ENCODE results near the gene FANCD2.
"Not testable (repeated sequence)": the region's sequence is repeated elsewhere in the genome, so short reads cannot be mapped to it uniquely, and the experiment has no call there.

The FANCD2 gene

DNA sequence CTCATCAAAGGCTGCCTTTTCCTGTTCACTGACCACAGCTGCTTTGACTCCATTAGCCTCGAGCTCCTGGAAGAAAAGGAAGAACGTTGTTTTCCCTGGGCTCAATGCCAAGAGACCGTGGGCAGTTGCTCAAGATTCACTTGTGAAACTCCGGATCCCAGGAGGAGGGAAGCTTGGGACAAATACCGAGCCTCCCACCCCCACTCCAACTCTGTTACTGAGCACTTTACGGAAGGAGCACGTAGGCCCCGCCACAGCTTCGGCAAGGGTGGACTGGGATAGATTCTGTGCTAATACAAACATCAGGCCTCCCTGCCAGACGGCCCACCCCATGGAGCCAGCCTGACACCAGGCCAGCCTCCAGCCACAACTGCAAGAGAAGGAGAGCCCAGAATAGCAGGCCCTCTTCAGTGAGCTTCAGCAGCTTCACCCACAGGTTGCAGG is 10.8 kb upstream of the FANCD2 start:
- DNase-seq (ENCODE audit: low read depth in 2 of 2) = no peak

DNA sequence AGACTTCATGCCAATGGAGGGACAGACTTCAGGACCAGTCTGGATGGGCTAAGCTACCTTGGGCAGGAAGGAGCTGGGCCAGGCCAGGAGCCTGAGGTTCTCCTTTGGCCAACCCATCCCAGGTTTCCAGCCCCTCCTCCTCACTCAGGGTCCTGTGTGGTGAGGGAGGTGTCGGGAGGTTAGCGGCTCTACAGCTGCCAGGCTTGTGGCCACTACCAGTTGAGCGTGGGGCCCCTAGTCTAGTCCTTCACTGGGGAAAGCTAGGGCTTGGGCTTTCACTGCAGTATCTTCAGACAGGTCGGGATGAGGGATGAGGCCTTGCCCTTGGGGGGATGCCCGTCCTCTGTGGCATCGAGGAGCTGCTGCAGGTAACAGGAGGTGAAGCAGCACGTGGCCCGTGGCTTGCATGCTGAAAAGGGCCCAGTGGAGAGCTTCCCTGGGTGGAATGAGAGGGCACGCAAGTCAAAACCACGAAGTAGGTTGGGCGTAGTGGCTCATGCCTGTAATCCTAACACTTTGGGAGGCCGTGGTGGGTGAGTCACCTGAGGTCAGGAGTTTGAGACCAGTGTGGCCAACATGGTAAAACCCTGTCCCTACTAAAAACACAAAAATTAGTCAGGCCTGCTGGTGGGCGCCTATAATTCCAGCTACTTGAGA is 8.5 kb upstream of the FANCD2 start:
- DNase-seq (ENCODE audit: low read depth in 2 of 2) = no peak

DNA sequence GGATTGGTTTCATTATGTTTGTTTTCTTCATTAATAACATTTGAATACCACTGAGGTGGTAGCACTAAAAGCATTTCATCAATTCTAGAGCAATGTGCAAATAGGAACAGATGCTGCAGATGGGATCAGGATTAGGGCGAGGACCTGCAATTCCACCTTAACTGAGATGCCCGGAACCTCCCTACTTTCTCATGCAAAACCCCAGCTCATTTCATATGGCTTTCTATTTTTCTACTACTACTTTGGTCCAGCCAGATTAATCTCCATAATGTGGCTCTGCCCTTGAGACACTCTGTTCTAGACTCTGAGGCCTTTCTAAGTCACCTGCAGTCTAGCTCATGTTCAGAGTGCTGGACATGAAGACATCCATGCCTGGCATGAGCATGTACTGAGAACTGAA is 7.4 kb upstream of the FANCD2 start:
- not testable (repeated sequence) for DNase-seq (ENCODE audit: low read depth in 2 of 2)

DNA sequence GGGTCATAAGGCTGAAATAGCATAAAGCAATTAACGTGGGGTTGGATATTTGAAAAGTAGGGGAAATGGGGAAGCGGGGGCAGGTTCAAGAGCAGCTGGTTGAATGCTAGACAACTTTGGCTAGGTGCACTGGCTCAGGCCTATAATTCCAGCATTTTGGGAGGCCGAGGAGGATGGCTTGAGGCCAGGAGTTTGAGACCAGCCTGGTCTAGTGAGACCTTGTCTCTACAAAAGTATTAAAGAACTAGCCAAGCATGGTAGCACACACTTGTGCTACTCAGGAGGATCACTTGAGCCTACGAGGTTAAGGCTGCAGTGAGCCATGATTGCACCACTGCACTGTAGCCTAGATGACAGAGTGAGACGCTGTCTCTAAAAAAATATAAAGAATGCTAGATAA is 6.9 kb upstream of the FANCD2 start:
- no peak for DNase-seq (ENCODE audit: low read depth in 2 of 2)

DNA sequence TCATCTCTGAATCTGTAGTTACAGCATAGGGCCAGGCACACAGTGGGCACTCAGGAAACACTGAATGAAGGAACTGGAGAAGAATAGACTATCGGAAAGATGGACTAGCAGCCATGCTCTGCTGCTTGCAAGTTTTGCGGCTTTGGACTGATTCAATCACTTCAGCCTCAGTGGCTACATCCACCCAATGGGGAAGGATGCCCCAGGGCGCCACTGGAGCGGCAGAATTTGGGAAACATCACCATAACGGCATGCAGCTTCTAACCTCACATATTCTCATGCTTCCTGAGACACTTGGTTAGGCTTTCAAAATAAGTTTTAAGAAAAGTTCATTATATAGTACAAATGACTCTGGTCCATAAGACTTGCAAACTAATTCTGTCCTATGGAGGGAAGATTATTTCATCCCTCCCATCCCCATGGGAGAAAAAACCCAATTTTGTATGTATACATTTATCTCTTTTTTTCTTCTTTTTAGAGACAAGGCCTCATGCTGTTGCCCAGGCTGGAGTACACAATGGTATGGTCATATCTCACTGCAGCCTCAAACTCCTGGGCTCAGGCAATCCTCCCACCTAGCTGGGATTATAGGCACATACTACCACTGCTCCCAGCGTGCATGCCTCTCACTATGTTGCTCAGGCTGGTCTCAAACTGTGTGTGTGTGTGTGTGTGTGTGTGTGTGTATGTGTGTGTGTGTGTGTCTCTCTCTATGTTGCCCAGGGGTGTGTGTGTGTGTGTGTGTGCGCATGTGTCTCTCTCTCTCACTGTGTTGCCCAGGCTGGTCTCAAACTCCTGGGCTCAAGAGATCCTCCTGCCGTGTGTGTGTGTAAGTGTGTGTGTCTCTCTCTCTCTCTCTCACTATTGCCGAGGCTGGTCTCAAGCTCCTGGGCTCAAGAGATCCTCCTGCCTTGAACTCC is 4.1 kb upstream of the FANCD2 start:
- no peak for DNase-seq (ENCODE audit: low read depth in 2 of 2)

DNA sequence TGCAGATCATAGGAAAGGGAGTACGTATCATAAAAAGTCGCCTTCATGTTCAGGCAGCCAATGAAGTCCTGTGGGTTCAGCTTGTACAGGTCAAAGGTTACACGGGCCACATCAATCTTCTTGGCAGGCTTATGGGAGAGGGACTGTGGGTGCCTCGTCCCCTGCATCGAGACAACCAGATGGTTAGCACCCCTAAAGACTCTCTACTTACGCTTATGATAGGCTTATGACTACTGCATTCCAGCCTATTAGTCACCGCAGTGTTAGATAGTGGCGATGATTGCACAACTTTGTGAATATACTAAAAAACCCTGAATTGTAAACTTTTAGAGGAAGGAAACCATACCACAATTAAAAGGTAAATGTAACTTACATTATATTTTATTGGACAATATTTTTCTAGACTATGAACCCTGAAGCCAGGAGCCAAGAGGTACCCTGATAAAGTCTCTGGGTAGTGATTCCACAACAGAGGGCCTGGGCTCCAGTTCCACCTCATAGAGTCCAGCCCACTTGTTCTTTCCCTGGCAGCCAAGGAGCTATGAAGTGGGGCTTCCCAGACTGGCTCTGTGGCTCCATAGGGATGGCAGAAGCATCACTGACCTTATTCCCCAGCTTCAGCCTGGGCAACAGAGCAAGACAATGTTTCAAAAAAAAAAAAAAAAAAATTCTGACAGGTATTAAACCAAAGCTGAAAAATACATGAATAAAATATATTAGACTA is 2.5 kb upstream of the FANCD2 start:
- DNase-seq (ENCODE audit: low read depth in 2 of 2) = no peak

DNA sequence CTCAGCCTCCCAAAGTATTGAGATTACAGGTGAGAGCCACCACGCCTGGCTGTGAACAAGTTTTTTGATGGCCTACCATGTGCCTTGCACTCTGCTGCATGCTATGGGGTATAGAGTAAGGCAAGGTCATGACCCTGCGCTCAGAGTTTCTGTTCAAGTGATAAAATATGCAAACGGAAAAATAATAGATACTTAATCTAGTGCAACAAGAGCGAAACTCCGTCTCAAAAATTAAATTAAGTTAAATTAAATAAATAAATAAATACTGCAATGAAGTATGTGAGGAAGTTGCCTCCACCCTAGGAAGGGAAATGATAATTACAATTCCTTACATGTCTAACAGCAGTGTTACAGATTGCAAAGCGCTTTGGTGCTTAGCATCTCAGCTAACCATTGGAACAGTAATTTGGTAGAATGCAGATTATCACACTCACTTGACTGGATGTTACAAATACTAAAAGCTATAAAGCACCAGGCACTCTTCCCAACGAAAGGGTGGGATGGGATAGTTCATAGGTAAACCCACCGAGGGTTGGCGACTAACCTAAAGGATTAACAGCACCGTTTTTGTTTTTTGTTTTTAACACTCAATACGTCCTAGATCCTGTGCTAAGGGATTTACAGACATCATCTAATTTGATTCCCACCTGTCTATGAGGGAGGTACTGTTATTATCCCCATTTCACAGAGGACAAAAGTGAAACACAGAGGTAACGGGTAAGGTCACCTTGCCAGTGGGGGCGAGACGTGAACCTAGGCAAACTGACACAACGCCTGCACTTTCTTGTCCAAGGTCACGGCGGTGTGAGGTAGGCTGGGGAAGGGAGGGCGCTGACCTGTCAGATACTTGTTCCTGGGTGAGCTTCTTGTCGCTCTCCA is 793 bp upstream of the FANCD2 start:
- no peak for DNase-seq (ENCODE audit: low read depth in 2 of 2)

DNA sequence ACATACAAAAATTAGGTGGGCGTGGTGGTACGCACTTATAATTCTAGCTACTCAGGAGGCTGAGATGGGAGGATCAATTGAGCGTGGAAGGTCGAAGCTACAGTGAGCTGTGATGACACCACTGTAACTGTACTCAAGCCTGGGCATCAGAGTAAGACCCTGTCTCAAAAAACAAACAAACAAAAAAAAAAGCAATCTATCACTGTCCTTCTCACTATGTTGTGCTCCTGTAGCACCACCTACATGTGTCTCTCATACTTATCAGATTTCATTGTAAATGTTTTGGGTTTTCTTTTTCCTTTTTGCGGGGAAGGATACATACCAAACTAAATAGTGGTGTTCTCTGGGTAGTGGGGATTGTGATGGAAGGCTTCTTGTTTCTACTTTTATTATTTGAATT is 14.8 kb downstream of the FANCD2 start:
- no peak for DNase-seq (ENCODE audit: low read depth in 2 of 2)

DNA sequence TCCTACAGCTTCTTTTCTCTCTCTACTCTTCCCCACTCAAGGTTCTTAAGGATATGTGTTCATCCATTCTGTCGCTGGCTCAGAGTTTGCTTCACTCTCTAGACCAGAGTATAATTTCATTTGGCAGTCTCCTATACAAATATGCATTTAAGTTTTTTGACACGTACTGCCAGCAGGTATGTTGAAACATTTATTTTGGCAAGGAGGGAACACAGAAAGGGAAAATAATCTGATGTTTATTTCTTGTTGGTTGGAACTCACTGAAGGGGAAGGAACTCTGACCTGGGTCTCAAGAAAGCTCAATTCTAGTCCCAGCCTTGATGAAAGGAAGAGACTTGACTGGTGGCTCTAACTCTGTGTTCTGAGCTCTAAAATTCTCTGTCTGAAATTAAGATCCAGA is 21.6 kb downstream of the FANCD2 start:
- no peak for DNase-seq (ENCODE audit: low read depth in 2 of 2)

DNA sequence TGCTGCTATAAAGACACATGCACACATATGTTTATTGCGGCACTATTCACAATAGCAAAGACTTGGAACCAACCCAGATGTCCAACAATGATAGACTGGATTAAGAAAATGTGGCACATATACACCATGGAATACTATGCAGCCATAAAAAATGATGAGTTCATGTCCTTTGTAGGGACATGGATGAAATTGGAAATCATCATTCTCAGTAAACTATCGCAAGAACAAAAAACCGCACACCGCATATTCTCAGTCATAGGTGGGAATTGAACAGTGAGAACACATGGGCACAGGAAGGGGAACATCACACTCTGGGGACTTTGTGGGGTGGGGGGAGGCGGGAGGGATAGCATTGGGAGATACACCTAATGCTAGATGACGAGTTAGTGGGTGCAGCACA is 26.8 kb downstream of the FANCD2 start:
- DNase-seq (ENCODE audit: low read depth in 2 of 2) = not testable (repeated sequence)

DNA sequence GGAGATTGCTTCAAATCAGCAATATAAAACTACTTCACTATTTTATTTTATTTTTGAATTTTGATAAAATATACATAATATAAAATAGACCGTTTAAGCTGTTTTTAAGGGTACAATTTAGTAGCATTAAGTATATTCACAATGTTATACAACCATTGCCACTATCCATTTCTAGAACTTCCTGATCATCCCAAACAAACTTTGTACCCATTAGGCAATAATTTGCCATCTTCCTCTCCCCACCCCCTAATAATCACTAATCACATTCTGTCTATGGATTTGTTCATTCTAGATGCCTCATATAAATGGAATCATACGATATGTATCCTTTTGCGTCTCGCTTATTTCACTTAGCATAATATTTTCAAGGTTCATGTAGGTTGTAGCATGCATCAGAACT is 28.9 kb downstream of the FANCD2 start:
- DNase-seq (ENCODE audit: low read depth in 2 of 2) = no peak

DNA sequence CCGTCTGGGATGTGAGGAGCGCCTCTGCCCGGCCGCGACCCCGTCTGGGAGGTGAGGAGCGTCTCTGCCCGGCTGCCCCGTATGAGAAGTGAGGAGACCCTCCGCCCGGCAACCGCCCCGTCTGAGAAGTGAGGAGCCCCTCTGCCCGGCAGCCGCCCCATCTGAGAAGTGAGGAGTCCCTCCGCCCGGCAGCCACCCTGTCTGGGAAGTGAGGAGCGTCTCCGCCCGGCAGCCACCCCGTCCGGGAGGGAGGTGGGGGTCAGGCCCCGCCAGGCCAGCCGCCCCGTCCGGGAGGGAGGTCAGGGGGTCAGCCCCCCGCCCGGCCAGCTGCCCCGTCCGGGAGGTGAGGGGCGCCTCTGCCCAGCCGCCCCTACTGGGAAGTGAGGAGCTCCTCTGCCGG is 43.8 kb downstream of the FANCD2 start:
- DNase-seq (ENCODE audit: low read depth in 2 of 2) = not testable (repeated sequence)

DNA sequence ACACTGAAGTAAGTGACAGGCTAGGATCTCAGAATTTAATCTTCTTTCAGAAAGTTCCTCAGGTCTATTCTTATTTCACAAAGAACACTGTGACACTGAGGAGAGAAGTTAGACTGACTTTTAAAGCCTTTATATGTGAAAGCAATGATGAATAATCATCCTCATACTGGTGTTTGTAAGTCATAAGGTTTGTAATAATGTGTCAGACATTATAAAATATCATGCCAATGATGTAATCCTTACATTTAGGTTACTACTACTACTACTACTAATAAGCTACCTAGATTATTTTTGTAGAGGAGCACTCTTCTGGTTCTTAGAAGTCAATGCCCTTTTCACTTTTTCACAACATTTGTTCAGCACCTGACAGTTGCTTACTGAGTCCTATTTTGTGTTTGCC is 48.4 kb downstream of the FANCD2 start:
- DNase-seq (ENCODE audit: low read depth in 2 of 2) = no peak

DNA sequence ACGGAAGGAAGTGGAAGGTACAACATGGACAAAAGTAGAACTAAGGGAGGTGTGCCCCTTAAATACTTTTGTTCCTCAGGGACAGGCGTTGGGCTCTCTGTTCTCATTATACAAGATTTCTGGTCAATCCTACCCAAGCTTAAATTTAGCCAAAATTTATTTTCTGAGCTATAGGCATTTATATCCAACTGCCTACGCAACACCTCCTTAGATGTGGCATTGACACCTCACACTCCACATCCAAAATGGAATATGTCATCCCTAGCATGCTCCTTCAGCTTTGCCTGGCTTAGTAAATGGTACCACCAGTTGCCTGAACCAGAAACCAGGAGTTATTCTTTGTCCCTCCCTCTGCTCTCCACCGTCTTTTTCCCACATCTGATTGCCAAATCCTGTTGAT is 55.6 kb downstream of the FANCD2 start:
- DNase-seq (ENCODE audit: low read depth in 2 of 2) = no peak

DNA sequence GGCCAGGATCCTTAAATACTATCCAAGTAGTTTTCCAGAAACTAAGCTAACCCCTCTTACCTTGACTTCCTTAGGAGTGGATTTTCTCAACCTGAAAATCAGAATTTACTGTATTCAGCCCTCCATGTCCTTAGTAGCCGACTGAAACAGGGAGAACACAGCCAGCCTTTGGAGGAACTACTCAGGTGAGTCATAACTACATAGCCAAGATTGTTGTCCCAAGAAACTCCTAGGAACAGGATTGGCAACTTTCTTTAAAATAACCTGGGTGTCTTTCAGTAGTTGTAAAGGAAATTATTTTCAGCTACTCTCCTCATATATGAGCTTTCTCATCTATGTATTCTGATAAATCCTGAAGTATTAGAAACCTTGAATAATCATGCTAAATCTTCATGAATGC is 59.5 kb downstream of the FANCD2 start:
- DNase-seq (ENCODE audit: low read depth in 2 of 2) = no peak

DNA sequence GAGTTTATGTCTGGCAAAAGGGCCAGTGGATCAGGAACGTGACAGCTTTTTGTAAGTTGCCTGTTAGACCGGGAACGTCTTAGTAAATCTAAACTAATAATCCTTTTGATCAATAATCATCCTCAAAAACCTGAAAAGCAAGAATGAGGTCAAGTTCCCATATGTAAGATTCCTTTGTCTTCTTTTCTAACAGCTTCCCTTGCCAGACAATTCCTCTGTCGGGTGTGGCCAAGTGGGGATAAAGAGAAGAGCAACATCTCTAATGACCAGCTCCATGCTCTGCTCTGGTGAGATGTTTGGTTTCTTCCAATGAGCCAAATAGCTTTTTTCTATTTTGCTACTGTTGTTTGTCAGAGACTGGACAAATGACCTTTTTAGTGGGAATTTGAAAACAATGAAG is 62.0 kb downstream of the FANCD2 start:
- no peak for DNase-seq (ENCODE audit: low read depth in 2 of 2)

DNA sequence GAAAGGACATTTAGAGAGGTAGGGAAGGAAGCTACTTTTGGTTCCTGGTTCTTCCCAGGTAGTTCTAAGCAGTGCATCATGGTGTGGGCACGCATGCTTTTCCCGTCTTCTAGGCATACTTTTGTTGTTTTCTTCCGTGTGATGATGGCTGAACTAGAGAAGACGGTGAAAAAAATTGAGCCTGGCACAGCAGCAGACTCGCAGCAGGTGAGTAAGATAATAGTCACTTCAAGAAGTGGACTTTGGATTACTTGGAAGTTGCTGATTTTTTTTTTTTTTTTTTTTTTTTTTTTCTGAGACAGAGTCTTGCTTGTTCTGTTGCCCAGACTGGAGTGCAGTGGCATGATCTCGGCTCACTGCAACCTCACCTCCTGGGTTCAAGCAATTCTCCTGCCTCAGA is 63.9 kb downstream of the FANCD2 start:
- no peak for DNase-seq (ENCODE audit: low read depth in 2 of 2)

DNA sequence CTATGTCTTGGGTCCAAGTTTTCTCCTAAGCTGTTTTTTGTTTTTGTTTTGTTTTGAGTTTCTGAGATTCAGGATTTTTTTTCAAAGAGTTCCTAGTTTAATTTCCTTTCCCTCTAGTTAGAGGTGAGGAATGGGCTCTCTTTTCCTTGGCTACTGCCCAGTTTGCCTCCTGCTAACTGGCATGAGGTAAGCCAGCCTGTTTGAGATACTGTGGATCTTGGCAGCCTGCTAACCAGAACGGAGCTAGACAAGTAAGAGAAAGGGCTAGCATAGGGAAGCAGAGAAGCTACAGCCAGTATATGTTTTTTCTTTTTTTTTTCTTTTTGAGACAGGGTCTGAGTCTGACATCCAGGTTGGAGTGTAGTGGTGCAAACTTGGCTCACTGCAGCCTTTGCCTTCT is 64.5 kb downstream of the FANCD2 start:
- not testable (repeated sequence) for DNase-seq (ENCODE audit: low read depth in 2 of 2)

DNA sequence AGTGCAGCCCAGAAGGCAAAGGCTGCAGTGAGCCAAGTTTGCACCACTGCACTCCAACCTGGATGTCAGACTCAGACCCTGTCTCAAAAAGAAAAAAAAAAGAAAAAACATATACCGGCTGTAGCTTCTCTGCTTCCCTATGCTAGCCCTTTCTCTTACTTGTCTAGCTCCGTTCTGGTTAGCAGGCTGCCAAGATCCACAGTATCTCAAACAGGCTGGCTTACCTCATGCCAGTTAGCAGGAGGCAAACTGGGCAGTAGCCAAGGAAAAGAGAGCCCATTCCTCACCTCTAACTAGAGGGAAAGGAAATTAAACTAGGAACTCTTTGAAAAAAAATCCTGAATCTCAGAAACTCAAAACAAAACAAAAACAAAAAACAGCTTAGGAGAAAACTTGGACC is 65.2 kb downstream of the FANCD2 start:
- DNase-seq (ENCODE audit: low read depth in 2 of 2) = not testable (repeated sequence)

DNA sequence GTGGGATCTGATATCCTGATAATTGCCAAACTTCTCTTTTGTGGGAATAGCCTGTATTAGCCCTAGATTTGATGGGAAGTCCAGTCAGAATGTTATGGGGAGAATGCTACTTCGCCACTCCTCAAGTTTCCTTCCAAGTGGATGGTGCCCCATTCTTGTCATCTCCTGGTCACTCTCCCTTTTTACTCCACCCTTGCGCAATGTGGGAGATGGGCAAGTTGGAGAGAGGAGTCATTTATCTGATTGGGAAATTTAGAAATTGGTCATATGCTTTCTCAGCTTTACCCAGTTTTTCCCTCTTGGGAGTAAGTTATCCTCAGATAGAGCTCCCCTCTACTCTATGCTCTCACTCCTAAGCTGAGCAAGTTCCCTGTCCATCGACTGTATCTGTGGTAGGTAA is 67.4 kb downstream of the FANCD2 start:
- no peak for DNase-seq (ENCODE audit: low read depth in 2 of 2)

DNA sequence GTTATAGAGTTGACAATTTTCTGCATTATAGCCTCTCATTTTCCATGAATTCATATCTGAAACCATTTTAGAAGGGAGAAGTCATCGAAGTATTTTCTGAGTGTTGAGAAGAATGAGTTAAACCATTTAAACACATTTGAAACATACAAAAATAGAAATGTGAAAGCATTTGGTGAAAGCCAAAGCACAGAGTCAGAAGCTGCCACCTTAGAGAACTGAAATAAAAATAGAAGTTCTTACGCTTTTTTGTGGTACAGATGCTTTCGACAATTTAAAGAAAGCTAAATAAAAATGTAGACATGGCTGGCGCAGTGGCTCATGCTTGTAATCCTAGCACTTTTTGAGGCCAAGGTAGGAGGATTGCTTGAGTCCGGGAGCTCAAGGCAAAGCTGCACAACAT is 72.8 kb downstream of the FANCD2 start:
- no peak for DNase-seq (ENCODE audit: low read depth in 2 of 2)

DNA sequence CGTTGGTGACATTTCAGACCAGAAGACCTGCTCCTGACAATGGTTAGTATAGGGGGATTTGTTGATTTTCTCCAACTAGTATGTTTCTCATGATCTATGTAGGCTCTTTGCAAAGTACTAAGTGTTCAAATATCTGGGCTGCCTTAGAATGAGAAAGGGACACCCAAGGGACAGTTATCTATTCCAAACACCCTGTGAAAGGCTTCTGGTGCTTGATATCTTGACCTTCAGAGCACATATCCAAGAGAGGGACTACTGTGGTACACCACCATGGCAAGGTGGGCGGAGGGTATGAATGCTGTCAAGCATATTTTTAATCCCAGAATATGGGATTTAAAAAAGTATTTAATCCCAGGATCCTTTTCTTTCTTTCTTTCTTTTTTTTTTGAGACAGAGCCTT is 80.7 kb downstream of the FANCD2 start:
- no peak for DNase-seq (ENCODE audit: low read depth in 2 of 2)

All from stimulated activated CD8-positive, alpha-beta memory T cell treated with anti-CD3 and anti-CD28 coated beads, Interleukin-15, amount 100 ng/mL, for 4 hours (primary cell).